Left lung (tissue), 10 donors: ENCODE data around the gene PROM1. TPM values are rescaled to one million over a fixed set of nuclear protein-coding genes. Genes with fewer than 3 reads are reported as not detected.
A peak's percentile ranks its signal among the peaks of the same experiment; 100 is the strongest.

ENCODE experiments used
- ATAC-seq: fragments of 200-7000 bp; cut with Tn5 transposase; one replicate; pipeline ENCODE4 v1.9.1; 2020; ENCODE audit warnings: moderate library complexity
- DNase-seq, 4 donors: peaks; one replicate each; pipeline ENCODE4 v3.0.0-alpha.2; 2013 to 2020
- H3K27ac ChIP-seq, 2 donors: fragments of 200-600 bp; sonication (generic) in 1 of 2; one replicate each; pipeline versions ENCODE4 v1.5.0 to v1.8.0; 2020 to 2021
- H3K27me3 ChIP-seq, 2 donors: fragments of 200-600 bp; sonication (generic) in 1 of 2; one replicate each; pipeline versions ENCODE4 v1.5.0 to v1.8.0; 2020 to 2021
- H3K36me3 ChIP-seq, 2 donors: fragments of 200-600 bp; sonication (generic) in 1 of 2; one replicate each; pipeline versions ENCODE4 v1.5.0 to v1.8.0; 2020 to 2021
- H3K4me1 ChIP-seq, 2 donors: fragments of 200-600 bp; one replicate each; pipeline ENCODE4 v1.8.0; 2021
- H3K4me3 ChIP-seq, 2 donors: fragments of 200-600 bp; sonication (generic) in 1 of 2; one replicate each; pipeline versions ENCODE4 v1.5.0 to v1.8.0; 2020 to 2021; ENCODE audit warnings: mild to moderate bottlenecking in 1 of 2
- H3K9me3 ChIP-seq, 2 donors: fragments of 200-600 bp; sonication (generic) in 1 of 2; one replicate each; pipeline versions ENCODE4 v1.5.0 to v1.8.0; 2020 to 2021
- intact Hi-C, 2 donors: fragments of 100-400 bp; cut with DNase I; formaldehyde crosslinking; loops; one replicate each; pipeline versions ENCODE4 v1.11.2 to v1.14.2; 2022
- polyA plus RNA-seq, 6 donors: library from polyadenylated mRNA; unstranded; fragments of 120-200 nt; gene quantifications; one replicate each; pipeline ENCODE4 v1.2.1, GENCODE V29; 2013; ENCODE audit not compliant: insufficient read length in 6 of 6
- total RNA-seq, 2 donors: library from RNA; stranded (reverse); fragmentation: NEBNext Ultra II Directional; extraction: Animal tissue kit (Norgen Biotek cat#: 25700); gene quantifications; one replicate each; pipeline ENCODE4 v1.2.1, GENCODE V29; 2021
- TF ChIP-seq, protein P1 (sequence below), 2 donors: fragments of 200-600 bp; sonication (generic) in 1 of 2; IDR thresholded peaks; one replicate each; pipeline versions ENCODE4 v1.5.0 to v1.8.0; 2021; ENCODE audit warnings: antibody characterized with exemption in 2 of 2
- donor health status: DM: no; HTN: yes; CAD: no.
- donor health status: DM: no; HTN: no; CAD: no.

Gene PROM1
- total and polyA plus RNA-seq, 8 donors, result 11.2 to 37.1 (median 25.2) TPM; not detected in 1

DNA sequence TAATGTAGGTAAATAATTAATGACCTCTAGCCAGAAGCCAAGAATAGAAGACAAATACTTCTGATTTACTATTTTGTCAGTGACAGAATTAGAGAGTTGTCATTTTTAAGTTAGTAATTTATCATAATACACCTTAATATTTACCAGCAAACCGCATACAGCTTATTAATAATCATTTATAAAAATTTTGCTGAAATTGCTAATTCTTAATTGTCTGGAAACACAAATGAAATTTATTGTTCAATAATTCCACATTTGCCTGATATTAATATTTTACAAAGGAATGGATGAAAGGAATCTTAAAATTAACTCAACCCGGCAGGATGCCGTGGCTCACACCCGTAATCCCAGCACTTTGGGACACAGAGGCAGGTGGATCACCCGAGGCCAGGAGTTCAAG, 44.7 kb downstream of the PROM1 start:
- no peak for ATAC-seq
- DNase-seq, result no peak
- Histone ChIP-seq H3K4me3 (no peak overlapping the region), H3K9me3 (no peaks in the 10 kb centered on the region), H3K27ac (no peak overlapping the region), H3K36me3 (no peaks in the 10 kb centered on the region), H3K4me1 (peaks cover 4 to 15% of the 10 kb centered on the region in 2 donors), H3K27me3 (no peaks in the 10 kb centered on the region)
- intact Hi-C loops, result no loop called here
- TF ChIP-seq, protein P1, sequence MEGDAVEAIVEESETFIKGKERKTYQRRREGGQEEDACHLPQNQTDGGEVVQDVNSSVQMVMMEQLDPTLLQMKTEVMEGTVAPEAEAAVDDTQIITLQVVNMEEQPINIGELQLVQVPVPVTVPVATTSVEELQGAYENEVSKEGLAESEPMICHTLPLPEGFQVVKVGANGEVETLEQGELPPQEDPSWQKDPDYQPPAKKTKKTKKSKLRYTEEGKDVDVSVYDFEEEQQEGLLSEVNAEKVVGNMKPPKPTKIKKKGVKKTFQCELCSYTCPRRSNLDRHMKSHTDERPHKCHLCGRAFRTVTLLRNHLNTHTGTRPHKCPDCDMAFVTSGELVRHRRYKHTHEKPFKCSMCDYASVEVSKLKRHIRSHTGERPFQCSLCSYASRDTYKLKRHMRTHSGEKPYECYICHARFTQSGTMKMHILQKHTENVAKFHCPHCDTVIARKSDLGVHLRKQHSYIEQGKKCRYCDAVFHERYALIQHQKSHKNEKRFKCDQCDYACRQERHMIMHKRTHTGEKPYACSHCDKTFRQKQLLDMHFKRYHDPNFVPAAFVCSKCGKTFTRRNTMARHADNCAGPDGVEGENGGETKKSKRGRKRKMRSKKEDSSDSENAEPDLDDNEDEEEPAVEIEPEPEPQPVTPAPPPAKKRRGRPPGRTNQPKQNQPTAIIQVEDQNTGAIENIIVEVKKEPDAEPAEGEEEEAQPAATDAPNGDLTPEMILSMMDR (IDR thresholded peaks at IDR 0.05), result no peak

DNA sequence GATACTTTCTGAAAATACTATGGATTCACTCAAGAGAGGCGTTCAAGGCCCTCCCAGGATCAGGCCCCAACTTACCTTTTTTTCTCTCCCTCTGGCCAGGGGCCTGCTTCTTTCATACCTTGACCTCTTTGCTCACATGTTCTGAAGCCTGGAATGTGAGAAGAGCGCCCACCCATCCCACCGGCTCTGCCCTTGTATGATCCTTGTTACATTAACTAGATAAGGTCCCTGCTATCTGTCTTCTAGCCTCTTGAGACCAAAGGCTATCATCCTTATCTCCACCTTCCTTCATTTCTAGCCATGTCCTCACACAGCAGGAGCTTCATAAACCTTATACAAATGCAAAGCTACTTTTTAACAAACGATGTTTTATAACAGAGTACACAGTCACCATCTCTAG, 45.9 kb downstream of the PROM1 start:
- no peaks in the 10 kb centered on the region for H3K9me3 ChIP-seq
- intact Hi-C loops, result no loop called here

DNA sequence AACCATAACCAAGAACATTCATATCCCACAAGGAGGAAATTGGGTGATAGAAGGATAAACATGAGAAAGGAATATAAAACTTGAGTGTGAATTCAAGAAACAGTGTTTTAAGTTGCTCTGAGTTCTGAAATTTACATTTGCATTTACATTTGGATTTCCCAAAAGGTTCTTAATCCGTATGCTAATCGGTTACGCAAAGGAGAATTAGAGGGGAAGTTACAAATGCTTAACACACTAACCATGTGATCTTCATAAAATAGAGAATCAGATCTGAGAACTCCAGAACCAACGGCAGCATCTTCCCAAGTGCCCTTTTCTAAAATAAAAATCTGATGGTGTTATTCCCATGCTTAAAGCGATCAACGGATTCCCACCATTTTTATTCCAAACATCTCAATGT, 48.0 kb downstream of the PROM1 start:
- Histone ChIP-seq H3K4me1 (peaks cover 6 to 41% of the 10 kb centered on the region in 2 donors), H3K27ac (no peak overlapping the region), H3K36me3 (no peaks in the 10 kb centered on the region), H3K4me3 (no peak overlapping the region), H3K9me3 (no peaks in the 10 kb centered on the region), H3K27me3 (no peaks in the 10 kb centered on the region)
- TF ChIP-seq, protein P1 (IDR thresholded peaks at IDR 0.05), result no peak
- ATAC-seq (no peak), DNase-seq (no peak)
- intact Hi-C loops, result no loop called here

More for the DNA sequence above, 45.9 kb downstream of the PROM1 start:
- Histone ChIP-seq H3K4me3 (no peak overlapping the region), H3K27ac (no peak overlapping the region), H3K27me3 (no peaks in the 10 kb centered on the region), H3K4me1 (peaks cover 6 to 23% of the 10 kb centered on the region in 2 donors), H3K36me3 (no peaks in the 10 kb centered on the region)
- TF ChIP-seq, protein P1 (IDR thresholded peaks at IDR 0.05), result no peak
- DNase-seq, result no peak
- ATAC-seq, result no peak

DNA sequence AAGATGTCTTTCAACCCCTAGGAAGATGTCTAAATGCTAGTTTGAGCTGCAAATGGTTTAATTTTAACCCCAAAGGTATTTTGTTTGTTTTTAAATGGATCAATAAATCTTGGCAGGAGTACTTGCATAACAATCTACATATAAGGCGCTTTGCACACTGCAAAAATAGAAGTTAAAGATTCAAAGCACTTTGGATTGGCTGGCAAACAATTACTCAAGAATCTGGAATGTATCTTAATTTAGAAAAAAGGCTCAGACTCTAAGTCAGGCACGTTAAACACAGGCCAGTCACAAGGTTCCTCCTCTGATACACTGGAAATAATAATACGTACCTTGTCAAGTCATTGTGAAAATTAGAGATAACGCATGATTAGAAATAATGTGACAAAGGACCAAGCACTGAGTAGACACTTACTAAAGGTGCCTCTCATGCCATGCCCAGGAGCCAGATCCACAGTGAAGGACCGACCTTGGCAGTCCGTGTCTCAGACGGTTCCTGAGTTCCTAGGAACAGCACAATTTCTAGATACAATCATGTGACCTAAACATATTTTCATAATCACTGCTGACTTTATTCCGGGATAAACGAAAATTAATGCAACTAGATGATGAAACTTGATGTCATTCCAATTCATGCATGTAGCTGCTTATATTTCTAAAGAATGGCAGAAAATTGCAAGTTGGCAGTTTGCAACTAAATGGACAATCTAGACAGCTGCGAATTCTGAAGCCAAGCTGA, 49.6 kb downstream of the PROM1 start:
- Histone ChIP-seq H3K27me3 (no peaks in the 10 kb centered on the region), H3K27ac (peak overlapping the region; percentile 7 to 45), H3K4me1 (peaks cover 6 to 41% of the 10 kb centered on the region in 2 donors), H3K36me3 (no peaks in the 10 kb centered on the region), H3K9me3 (no peaks in the 10 kb centered on the region), H3K4me3 (no peak overlapping the region)
- ATAC-seq, result peak; percentile 87
- intact Hi-C loops, result no loop called here
- TF ChIP-seq, protein P1 (IDR thresholded peaks at IDR 0.05), result no peak
- DNase-seq, result peak in 1 of 4 donors; percentile 35

DNA sequence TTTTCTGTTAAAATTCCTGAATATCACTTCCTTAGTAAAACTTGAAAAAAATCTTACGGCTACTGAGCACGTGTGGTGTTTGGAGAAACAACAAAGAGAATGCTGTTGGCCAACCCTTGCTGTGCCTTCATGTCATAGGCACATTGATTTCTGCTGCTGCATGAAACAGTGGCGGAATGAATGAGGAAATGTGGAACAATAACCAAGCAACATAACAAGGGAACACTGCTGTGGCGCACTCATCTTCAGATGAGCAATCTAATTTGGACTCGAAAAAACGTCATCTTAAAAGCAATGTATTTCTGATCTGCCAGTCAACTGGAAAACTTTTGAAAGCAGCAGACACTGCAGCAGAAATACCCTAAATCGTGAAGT, 51.4 kb downstream of the PROM1 start:
- Histone ChIP-seq H3K4me1 (peaks cover 6 to 39% of the 10 kb centered on the region in 2 donors), H3K4me3 (no peak overlapping the region), H3K36me3 (no peaks in the 10 kb centered on the region), H3K27ac (peak overlapping the region in 1 of 2 donors; percentile 38), H3K27me3 (no peaks in the 10 kb centered on the region), H3K9me3 (no peaks in the 10 kb centered on the region)
- intact Hi-C loops, result no loop called here
- ATAC-seq (no peak), DNase-seq (no peak)
- TF ChIP-seq, protein P1 (IDR thresholded peaks at IDR 0.05), result no peak
